ENCODE data around the gene SEC31A.
"Not testable (repeated sequence)": the region's sequence is repeated elsewhere in the genome, so short reads cannot be mapped to it uniquely, and the experiment has no call there.

Gene SEC31A

DNA sequence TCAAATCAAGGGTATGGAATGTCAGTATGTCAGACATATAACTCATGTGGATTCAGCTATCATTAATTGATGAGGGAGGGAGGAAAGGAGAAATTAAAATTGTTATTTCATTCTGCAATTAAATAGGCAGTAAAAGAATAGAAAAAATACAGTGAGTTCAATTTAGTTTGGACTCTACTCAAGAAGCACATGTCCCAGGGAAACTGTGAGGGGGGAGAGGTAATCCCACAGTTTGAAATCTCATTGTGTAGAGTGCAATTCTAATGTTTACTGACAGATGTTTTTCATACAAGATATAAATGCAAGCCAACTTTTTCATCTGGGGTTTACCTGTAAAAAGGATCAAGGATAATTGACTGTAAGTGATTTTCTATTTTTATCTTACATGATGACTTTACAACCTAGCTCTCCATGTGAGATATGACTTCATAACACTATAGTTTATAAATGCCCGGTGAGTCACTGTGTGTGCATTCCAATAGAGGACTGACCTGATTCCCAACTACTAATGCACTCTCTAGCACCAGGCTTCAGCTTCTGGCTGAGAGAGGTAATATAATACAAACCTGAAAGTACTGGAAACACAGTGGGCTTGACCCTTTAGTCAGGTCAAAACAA, 57.1 kb downstream of the SEC31A start:
- no peak for DNase-seq

DNA sequence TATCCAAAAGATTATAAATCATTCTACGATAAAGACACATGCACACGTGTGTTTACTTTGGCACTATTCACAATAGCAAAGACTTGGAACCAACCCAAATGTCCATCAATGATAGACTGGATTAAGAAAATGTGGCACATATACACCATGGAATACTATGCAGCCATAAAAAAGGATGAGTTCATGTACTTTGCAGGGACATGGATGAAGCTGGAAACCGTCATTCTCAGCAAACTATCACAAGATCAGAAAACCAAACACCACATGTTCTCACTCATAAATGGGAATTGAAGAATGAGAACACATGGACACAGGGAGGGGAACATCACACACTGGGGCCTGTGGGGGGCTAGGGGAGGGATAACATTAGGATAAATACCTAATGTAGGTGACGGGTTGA, 57.9 kb downstream of the SEC31A start:
- not testable (repeated sequence) for DNase-seq

DNA sequence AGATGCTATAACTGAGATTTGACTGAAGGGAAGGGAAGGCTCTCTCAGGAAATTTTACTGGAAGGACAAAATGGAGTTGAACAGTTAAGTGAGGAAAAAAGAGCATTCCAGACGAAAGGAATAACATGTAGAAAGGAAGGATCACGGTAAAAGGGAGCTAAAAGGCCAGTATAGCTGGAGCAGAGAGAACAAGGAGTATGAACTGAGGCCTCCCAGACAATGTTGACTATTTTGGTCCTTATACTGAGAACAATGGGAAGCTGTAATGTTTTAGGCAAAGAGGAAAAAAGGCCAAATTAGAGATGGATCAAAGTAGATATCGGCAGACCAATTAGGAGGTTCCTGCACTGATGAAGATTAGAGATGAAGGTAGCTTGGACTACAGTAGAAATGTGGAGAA, 65.5 kb downstream of the SEC31A start:
- no peak for DNase-seq

DNA sequence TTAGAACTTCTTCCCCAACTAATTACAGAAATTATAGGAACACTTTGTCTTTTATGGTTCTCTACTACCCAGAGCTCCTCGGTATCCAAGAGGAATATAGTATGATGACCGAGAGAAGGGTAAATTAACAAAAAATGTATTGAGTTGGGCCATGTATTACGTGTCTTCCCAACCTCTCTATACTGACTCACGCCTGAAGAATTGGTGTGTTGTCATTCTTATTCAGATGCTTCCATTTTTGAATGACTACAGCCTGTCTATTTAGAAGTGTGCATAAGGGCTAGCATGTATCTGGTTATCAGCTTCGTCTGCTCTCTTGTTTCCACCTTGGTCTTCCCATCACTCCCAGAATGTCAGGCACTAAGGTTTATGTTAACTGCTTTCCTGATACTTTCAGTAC, 67.9 kb downstream of the SEC31A start:
- DNase-seq: no peak

DNA sequence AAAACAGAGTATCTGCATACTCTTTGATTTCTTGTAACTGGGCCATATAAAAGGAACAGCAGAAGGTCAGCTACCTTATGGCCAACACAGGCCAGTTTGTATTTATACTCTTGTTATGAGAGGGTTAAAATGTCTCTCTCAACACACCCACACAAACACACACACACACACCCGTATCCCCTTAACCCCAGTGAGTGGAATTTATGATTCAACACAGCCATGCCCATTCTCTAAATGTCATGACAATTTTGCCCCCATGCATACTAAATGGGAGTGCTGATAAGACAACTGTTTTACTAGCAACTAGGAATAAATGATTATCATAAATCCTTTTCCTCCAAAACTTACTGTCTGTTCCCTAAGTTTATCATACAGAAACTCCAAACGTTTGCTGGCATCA, 70.3 kb downstream of the SEC31A start:
- no peak for DNase-seq

DNA sequence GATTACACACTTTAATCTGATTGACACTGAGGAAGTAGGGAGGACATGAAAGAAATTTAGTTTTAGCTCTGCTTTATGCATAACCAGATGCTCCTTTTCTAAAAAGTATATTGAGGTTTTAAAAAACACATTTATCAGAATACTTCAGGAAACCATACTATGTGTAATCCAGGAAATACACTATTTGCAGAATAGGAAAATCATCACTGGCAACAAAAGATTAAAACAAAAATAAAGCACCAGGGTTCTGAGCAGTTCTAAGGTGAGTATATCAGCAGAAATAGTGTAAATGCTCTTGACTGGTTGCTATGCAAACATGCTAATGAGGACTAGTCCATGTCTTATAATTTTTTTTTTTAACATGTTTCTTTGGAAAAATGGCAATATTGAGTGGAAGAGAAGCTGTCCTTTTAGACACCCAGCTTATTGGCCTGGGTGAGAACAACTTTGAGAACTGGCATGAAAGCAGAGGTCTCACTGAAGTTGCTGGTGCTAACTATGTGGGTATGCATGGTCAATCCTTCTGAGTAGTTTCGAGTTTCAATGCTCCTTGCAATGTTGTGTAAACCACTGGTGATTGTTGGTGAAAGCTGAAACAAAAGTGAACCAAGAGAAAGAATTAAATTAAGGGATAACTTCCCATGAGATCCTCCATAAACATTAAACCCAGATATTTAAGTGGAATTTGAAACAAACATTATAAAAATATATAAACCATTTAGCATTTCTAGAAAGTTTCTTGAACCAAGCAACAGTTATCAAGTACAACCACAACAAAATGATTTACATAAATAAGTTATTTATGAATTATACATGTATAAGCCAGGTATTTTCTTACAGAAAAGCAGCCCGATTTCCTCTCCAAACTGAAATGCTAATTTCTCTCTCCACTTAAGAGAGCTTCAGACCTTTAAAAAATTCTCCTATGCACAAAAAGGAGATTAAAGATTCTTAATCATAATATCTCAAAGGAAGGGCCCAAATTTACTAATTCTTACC, 72.0 kb downstream of the SEC31A start:
- no peak for DNase-seq

DNA sequence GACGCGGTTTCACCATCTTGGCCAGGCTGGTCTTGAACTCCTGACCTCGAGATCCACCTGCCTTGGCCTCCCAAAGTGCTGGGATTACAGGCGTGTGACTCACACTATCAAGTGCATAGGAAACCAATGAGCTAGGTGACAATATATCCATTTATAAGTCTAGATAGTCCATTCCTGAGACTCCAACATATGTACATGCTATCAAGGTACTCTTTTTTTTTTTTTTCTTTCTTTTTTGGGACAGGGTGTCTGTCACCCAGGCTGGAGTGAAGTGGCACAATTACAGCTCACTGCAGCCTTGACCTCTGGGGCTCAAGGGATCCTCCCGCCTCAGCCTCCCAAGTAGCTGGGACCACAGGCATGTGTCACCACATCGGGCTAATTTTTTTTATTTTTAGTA, 74.1 kb downstream of the SEC31A start:
- DNase-seq: not testable (repeated sequence)

DNA sequence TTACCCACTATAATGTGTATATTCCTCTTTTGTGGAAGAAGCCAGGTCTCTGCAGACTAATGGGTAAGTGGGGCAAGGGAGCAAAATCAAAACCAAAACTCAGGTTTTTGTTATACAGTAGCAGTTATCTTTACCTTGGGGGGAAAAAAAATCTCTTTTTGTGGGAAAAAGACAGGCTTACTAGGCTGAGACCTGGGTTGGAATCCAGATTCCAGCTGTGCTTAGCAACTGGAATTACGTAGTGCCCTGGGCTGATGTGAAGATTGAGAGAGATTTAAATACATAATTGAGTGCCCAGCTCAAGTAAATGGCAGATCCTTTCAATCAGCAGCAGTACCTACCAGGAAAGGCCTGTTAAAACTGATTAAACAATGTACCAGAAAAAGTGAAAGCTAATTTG, 76.9 kb downstream of the SEC31A start:
- DNase-seq: no peak

DNA sequence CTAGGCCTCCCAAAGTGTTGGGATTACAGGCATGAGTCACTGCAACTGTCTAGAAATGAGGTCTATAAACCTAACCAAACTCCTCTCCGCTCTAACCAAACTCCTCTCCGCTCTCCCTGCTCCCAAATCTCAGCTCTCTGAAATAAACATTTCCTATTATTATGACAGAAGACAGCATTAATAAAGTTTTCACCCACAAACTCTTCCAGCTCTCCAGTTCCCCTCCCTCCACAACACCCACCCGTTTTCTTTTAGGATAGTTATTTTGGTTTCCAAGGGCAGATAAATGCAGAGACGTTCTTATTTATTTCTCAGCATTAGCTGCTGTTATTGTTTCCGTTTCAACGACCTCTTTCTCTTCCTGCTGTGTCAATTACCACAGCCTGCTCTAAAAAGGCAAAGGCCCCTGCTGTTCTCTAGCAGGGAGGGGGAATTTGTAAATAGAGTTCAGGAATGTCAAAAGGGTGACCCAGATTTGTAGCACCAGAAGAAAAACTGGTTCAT, 79.1 kb downstream of the SEC31A start:
- peak; percentile 48 for DNase-seq

DNA sequence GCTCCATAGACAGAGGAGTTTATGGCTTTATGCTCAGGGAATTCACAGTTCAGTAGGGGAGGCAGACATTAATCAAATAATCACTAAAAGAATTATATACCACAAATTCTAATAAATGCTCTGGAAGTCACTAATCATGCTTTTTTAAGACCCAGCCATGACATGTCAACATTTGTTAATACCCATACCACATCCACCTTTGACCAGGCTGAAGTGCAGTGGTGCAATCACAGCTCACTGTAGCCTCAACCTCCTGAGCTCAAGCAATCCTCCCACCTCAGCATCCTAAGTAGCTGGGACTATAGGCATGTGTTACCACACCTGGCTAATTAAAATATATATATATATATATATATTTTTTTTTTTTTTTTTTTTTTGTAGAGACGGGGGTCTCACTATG, 79.6 kb downstream of the SEC31A start:
- DNase-seq: no peak

DNA sequence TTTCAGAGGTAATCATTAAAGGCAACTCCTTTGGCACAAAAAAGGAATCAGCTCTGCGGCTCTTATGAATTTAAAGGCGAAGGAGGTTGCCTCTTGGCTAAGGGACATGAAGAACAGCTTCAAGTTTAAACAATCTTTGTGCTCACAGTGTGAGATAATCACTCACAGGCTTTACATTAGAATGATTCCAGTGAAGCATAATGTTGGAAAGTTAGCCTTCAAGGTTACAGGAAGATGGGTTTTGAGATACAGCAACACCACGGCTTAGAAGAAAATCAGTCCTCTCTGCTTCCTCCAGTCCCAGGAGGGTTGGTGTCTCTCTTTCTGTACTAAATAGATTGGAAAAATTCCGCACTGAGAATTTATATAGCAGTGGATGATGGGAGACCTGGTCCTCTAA, 80.8 kb downstream of the SEC31A start:
- DNase-seq: no peak

DNA sequence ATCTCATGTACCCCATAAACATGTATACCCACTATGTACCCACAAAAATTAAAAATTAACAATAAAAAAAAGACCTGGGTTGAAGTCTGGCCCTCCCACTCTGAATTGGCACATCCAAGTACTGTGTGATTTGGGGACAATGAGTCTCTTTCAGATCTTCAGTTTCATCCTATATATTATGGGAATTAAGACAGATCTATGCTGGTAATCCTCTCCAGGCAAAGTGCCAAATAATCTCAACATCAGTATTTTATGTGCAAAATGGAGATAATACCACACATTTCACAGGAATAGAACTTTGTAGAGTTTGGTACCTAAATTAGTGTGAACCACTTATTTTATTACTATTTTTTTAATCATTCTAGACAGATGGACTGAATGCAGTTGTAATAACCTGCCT, 81.3 kb downstream of the SEC31A start:
- no peak for DNase-seq

DNA sequence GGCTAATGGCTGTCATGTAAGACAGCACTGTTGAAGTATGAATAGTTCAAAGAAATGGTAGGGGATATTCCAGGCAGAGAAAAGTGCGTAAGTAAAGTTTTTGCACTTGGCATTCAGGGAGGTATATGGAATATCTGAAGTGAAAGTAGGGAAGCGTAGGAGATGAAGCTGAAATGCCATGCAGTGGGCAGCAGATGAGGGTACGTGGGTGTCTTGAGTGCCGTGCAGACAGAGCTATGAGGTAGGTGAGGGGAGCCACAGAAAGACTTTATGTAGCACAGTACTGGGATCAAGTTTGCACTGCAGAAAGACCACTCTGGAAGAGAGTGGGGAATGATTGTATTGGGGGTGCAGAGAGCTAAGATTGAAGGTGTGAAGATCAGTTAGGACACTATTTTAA, 87.2 kb downstream of the SEC31A start:
- DNase-seq: no peak

DNA sequence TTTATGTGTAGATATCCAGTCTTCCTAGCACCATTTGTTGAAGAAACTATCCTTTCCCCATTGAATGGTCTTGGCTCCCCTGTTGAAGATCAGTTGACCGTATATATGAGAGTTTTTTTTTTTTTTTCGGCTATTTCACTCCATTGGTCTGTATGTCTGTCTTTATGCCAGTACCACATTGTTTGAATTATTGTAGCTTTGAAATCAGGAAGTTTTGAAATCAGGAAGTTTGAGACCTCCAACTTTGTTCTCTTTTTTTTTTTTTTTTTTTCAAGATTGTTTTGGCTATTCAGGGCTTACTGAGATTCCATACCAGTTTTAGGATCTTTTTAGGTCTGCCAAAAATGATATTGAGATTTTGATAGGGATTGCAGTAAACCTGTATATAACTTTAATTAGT, 88.0 kb downstream of the SEC31A start:
- no peak for DNase-seq

DNA sequence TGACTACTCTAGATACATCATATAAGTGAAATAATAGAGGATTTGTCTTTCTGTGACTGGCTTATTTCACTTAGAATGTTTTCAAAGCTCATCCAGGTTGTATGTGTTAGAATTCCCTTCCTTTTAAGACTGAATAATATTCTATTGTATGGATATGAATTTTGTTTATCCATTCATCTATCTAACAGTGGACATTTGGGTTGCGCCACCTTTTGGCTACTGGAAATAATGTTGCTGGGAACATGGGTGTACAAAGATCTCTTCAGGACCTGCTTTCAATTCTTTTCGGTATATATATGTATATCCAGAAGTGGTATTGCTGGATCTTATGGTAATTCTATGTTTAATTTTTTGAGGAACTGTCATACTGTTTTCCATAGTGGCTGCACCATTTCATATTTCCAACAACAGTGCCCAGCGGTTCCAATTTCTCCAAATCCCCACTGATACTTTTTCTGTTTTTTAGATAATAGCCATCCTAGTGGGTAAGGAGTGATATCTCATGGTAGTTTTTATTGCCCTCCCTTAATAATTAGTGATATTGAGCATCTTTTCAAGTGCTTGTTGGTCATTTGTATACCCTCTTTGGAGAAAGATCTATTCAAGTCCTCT, 88.9 kb downstream of the SEC31A start:
- no peak for DNase-seq

DNA sequence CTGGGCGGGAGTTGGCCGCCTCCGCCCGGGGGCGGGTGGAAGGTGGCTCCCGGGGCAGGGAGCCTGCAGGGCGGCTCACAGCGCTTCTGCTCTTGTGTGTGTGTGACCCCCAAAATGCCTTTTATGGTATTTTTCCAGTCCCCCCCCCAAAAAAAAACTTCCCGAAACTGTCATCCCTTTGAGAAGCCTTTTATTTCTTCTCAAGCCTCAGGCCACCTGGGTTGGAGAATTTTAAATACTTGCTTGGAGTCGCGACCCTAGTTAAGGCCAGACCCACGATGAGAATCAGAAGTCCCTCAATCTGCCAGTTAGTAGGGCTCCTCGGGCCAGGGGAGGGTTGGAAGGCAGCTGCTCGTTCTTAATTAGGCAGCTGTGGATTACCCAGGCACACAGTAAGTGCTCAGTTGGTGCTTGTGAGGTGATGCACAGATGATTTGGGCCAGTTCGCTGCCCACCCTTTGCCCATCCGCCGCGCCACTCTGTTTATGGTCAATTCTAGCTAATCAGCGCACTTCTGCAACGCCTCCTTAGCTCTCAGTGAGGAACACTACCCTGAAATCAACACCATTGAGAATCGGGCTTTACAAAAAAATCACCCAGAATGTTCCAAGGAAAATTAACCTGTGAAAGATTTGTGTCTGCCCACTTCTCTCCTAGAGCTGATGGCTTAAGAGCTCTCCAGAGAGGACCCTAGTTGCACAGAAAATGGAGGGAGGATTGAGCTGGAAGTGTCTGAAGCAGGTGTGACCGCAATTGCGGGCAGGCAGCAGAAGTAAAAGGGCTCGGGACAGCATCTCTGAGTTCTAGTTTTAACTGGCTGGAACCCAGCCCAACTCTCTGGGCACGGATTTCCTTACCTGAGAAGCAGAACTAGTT, 91.7 kb downstream of the SEC31A start:
- DNase-seq: no peak

DNA sequence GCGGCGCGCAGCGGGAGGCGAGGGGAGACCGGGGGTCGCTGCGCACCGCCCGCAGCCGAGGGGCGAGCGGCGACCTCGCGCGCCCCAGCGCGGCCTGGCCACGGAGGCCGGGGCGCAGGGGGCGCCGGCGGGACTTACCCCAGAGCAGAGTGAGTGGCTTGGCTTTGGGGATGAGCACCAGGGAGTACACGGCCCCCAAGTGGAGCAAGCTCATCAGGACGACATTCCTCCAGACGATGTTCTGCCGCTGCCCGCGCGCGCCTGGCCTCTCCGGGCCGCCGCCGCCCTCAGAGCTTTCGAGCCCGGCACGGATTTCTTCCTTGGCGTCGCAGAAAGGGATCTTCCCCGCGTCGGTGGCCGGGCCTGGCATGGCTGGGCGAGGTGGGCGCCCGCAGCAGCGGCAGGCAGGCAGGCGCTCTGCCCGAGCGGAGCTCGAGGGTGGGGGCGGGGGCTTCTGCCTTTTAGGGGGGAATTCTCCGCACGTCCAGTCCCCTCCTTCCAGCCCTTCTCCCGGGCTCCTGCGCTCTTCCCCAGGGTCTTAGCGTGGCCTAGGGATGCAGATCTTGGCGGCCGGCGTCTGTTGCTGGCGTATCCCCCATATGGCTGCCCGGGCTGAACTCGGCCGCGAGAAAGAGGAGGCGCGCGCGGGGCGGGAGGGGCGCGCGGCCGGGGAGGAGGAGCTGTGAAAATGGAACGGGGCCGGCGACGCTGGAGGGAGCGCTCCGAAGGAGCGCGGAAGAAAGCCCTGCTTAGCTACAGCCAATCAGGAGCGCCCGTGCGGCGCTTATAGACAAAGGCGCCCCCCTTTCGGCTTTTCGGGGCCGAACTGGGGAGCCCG, 92.6 kb downstream of the SEC31A start, which contains the start of gene SCD5:
SCD5 (minus strand) TSS at position 629 of the 838 bp plus-strand sequence; CDS start at position 370, 259 bp downstream.
- peak; percentile 42 for DNase-seq

DNA sequence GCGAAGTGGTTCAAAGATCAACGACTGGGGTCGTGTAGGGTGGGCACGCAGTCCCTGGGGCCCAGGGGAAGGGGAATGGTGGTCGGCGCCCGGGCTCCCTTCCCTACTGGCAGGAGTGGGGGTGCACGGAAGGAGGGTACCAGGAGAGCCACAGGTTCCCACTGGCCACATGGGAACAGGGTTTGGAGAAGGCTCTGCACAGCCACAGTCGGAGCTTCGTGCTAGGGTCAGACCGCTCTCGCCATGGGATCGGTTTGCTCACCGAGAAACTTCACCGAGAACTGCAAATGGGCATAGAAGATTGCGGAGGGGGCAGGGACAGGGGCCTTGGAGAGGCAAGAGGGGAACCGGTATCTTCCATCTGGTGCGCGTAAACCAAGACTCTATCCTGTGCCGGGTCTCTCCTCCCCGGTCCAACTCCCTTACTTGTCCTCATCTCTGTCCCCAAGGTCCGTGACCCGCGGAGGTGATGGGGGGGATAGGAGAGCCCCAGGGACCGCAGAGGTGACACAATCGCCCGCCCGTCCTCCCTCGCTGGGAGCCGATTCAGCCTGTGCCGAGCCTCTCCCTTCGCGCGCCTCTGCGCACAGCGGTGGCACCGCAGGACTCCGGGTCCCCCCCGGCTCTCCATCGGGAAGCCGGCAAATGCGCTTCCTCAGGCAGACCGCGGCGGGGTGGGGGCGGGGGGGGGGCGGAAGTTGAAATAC, 93.4 kb downstream of the SEC31A start:
- no peak for DNase-seq

DNA sequence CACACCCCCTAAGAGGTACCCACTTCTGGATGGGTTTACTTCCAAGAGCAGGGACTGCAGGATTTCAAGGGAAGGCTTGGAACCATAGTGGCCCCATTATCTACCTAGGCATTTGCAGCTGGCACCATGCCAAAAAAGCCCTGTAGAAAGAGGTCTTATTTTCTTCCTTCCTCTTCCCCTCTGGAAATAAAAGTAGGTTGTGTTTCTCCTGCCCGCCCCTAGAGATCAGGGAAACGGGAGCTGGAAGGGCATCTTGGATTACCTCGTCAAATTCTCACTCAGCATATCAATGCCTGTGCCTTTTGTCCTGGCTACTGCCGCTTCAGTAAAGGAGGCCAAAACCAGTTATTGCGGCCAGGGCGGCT, 93.9 kb downstream of the SEC31A start:
- no peak for DNase-seq

DNA sequence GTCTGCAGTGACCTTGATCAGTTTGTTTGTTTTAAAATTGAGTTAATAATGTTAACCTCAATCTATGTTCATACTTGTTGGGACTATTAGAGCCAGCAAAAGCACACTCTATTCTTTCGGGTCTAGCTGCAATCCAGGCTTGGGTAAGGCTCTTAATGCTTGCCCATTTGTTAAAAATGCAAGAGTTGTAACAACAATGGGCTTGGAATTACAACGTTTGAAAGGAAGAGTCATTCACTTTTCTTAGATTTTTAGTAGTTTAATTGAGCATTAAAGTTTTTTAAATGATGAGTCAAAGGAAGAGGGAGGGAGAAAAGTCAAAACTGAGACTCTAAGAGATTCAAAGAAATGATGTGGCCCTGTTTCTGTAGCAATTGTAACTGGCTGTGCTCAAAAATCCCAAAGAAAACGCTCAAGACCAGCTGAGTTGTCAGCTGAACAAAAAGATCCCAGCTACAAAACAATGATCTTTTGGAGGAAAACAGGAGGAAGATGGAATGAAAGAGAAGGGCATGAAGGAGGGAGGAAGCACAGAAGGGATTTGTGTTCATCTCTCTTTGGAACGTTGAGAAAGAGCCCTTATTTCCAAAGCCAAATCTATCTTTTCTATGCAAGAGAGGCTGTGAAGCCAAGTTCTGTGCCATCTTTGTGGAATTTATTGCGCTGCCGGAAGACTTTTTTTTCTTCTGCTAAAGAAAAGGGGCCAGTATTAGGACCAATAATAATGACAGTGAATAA, 97.9 kb downstream of the SEC31A start:
- no peak for DNase-seq
